GM21529 (cell line): Measurements from ENCODE around the gene MARCKSL1.
"Not testable (repeated sequence)": the region's sequence is repeated elsewhere in the genome, so short reads cannot be mapped to it uniquely, and the experiment has no call there.

Experiments
- ATAC-seq: cut with Tn5 transposase; IDR thresholded peaks from one replicate; pipeline ENCODE4 v1.9.1; 2021; ENCODE audit not compliant: unreplicated experiment

The MARCKSL1 gene, protein sequence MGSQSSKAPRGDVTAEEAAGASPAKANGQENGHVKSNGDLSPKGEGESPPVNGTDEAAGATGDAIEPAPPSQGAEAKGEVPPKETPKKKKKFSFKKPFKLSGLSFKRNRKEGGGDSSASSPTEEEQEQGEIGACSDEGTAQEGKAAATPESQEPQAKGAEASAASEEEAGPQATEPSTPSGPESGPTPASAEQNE

GRCh38 chr1:32335790-32336590 is at the start of gene MARCKSL1:
TSS of gene MARCKSL1 (minus strand) at chr1:32336233. CDS start at chr1:32336033, 200 bp downstream.
- ATAC-seq = peak; percentile 36

DNA sequence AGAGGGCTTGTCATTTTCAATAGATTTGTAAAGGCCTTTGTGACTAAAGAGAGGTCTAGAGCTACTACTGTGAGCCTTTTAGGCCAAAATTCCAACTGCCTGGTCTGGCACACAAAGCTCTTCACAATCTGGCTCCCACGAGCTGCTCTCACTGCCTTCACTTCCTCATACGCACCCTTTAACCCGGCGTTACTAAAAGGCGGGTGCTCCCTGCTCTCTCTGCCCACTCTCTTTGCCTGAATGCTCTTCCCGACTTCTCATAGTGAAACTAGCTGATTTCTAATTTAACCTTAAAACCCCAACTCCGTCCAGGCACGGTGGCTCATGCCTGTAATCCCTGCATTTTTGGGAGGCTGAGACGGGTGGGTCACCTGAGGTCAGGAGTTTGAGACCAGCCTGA is 44.0 kb upstream of the MARCKSL1 start:
- no peak for ATAC-seq

GRCh38 chr1:32377541-32378220 is 41.6 kb upstream of the MARCKSL1 start:
- ATAC-seq = no peak

DNA sequence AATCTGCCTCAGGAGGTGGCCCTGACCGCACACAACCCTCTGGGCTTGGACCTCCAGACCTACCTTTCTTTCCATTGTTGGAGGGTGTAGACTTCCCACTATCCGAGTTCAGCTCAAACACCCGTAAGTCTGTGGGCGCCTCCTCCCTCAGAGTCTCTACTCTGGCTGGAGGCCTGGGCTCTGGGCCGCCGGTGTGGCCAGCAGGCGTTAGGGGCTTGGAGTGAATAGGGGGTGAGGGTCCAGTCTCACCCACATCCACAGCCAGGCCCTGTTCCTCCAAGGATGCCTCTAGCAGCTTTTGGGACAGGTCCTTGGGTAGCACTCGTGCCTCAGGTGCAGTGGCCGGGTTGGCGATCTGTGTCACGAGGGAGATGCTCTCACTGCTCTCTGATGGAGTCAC is 40.2 kb upstream of the MARCKSL1 start:
- no peak for ATAC-seq

DNA sequence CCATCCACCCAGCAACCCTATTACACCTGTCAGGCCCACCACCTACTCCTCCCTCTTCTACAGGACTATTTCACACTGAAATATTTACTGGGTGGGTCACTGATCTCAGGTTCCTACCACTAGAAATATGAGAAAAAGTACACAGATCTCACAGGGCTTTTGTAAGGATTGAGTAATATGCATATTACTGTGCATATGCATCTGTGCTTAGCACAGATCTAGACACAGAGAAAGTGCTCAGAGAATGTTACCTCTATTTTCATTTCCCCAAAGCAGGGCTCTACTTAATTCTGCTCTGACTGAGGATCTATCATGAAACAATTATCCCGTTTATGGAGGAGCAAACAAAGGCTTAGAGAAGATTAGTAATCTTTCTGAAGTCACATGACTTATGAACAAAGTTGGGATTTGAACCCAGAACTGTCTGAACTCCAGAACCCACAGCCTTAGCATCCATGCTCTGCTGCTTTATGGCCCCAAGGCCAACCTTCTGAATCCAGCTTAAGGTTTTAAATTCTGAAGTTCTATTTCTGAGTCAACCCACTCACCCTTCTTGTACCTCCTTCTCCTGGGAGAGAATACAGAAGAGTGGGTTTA is 38.1 kb upstream of the MARCKSL1 start:
- ATAC-seq = no peak

DNA sequence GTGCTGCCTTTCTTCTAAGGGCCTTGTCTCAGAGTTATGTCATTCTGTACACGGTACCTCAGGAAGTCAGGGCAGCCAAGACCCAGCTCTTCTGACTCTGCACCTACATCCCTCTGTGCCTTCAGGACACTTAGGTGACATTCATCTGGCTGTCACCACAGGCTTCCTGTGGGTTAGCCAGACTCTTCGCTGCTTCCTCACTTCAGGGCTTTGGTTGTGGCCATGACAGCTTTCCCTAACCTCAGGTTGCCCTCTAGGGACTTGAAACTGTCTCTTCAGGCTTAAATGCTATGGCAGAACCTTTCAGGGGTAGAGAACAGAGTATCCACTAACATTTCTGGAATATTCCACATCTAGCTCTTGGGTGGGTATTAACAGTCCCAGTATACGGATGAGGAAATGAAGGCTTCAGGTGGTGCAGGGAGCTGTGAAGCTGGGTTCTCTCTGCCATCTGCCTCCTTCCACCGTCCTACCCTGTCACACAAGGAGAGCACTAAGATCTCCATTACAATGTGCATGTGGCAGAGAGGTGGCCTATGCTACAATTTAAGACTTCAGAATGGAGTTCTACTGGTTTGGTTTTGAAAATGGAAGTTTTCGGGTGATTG is 36.2 kb upstream of the MARCKSL1 start:
- no peak for ATAC-seq

- ATAC-seq = no peak
These were observed 32.0 kb upstream of the MARCKSL1 start for GRCh38 chr1:32367912-32368635.

DNA sequence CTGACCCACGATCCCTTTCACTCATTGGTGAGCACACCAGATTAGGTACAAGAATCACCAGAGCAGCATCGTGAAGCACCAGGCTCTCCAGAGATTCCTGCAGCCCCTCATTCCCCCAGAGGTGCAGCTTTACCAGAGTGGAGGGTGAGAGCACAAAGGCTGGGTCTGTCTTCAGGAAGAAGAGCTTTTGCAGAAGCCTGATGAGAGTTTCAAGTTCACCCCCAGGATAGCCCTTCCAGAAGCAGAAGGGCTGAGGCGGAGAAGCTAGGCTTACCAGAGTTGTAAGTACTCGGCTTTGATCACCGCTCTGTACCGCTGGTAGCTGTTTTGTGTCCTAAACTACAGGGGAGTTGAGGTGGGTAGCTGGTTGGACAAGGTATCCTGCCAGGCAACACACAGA is 29.4 kb upstream of the MARCKSL1 start:
- ATAC-seq = no peak

GRCh38 chr1:32364836-32365235 is 28.8 kb upstream of the MARCKSL1 start:
- ATAC-seq = no peak

- ATAC-seq = no peak
These were observed 27.7 kb upstream of the MARCKSL1 start for GRCh38 chr1:32363713-32364112.

DNA sequence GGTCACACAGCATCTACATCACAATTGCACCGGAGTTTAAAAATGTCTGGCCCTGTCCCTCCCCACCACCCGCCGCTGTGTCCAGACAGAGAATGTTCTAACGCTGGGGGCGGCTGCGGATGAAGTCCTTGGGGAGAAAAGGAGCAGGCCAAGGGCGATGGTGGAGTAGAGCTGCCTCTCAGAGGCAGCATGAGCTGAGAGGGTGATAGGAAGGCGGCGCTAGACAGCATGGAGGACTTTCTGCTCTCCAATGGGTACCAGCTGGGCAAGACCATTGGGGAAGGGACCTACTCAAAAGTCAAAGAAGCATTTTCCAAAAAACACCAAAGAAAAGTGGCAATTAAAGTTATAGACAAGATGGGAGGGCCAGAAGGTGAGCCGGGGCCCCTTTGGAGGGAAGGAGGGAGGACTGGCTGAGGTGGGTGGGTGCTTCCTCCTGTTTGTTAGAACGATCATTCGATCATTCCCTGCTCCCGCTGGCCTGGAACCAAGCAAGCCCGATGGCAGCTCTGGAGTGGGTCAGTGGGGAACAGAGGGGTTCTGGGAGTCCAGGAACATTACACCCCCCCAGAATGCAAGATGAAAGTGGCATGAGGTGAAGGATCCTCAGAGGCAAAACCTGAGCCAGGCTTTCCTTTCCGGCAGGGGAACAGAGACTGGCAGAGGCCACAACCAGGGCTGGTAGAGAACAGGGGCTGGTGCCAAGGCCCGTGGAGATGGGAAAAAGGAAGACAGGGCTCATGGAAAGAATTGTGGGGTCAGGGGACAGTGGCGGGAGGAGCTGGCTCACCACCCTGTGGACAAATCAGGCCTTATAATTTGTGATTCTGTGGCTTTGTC is 26.7 kb upstream of the MARCKSL1 start, which contains the start of the genes FAM229A and TSSK3:
Gene FAM229A, minus strand, starts transcription at position 12 of the 840 bp plus-strand sequence. CDS start 394 bp downstream, outside the sequence.
Gene TSSK3, plus strand, starts transcription at position 66 of the 840 bp plus-strand sequence. Its CDS starts 163 bp downstream, at position 229.
- no peak for ATAC-seq

DNA sequence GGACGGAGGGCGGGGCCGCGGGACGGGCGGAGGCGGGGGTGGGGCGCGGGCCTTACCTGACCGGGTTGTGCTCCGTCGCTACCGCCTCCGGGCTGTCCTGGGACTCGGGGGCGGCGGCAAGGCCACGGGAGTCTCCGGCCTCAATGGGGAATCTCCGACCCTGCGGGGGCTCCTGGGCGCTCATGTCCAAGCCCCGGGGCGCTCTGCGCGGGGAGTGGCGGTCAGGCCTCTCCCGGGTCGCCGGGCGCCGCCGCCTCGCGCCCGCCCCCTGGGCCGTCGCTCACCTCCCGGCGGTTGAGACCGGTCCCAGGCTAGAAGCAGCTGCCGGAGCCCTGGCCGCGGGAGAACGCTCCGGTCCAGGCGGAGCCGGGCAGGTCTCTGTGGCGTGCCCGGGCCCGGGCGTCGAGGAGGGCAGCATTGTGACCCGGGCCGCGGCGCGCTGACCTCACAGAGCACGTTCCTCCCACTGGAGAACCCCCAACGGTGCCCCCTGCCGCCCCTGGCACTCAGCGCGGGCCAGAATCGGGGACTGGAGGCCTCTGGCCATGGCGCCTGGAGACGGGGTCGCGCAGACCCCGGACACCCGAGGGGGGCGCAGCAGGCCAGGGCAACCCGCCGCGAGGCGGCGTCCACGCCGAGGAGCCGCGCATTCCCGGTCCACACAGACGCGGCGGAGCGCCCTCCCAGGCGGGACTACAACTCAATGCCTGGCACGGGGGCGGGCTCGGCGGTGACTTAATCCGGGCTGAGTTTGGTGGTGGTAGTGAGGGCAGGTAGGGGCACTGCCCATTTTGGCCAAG is 25.8 kb upstream of the MARCKSL1 start:
- no peak for ATAC-seq

- no peak for ATAC-seq
These were observed 25.3 kb upstream of the MARCKSL1 start for GRCh38 chr1:32361308-32361673.

DNA sequence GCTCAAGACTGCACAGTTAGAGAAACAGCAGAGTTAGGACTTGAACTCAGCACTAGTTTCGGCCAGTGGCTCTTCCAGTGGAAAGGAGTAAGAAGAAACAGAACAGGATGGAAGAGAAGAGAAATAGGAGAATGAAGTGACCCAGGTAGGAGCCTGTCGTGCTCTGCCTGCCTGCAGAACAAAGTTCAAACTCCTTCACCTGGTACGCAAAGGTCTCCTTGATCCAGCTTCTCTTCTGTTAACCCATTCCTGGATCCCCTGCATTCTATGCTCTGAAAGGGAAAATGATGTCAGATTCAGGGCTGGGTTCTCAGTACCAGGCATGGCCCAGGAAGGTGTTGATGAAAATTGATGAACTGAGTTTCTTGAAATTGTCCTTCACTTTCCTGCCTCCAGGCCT is 22.4 kb upstream of the MARCKSL1 start:
- no peak for ATAC-seq

DNA sequence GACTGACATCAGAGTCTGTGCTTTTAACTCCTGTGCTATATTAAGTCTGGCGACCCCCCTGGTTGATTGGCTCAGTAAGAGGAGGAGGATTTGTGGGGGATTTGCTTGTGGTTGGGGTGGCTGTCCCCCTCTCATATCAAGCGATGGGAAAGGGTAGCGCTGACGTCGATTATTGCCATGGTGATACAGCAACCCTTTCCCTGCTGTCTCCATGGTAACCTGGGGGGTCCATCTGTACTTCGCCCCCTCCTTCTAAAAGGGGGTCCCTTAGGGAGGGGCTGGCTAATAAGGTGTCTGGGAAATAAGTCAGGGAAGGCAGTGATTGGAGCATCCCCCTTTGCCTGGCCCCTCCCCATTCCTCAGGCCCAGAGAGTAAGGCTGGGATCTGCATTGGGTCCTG is 21.6 kb upstream of the MARCKSL1 start:
- ATAC-seq = no peak

DNA sequence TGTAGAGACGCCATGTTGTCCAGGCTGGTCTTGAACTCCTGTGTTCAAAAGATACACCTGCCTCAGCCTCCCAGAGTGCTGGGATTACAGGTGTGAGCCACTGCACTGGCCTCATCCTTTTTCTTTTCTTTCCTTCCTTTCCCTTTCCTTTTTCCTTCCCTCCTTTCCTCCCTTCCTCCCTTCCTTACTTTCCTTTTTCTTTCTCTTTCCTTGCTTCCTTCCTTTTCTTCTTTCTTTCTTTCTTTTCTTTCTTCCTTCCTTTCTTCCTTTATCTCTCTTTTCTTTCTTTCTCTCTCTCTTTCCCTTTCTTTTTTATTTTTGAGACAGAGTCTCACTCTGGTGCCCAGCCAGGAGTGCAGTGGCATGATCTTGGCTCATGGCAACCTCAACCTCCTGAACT is 20.4 kb upstream of the MARCKSL1 start:
- ATAC-seq = no peak

DNA sequence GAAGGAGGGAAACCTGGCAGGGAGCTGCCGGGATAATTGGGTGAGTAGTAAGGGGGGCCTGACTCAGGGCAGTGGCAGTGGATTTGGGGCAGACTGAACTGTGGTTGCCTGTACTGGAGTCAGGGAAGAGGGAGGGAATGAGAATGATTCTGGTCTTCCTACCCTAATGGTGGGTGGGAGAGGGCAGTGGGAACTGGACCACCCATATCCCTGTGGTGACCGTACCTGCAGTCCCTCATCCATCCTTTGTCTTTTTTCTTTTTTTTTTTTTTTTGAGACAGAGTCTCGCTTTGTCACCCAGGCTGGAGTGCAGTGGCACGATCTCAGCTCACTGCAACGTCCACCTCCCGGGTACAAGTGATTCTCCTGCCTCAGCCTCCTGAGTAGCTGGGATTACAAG is 19.7 kb upstream of the MARCKSL1 start:
- ATAC-seq = not testable (repeated sequence)

- no peak for ATAC-seq
These were observed 18.0 kb upstream of the MARCKSL1 start for GRCh38 chr1:32353886-32354570.
